Suprapubic skin (tissue), 4 donors: ENCODE measurements around the gene CLMP. TPM values are rescaled to one million over a fixed set of nuclear protein-coding genes. Genes with fewer than 3 reads are reported as not detected.
"Not testable (repeated sequence)": the region's sequence is repeated elsewhere in the genome, so short reads cannot be mapped to it uniquely, and the experiment has no call there.

Experiments
- DNase-seq, 2 donors: peaks; one replicate each; pipeline ENCODE4 v3.0.0-alpha.2; 2019; ENCODE audit warnings: low spot score in 2 of 2
- H3K27ac ChIP-seq: fragments of 200-600 bp; sonication (generic); one replicate; pipeline ENCODE4 v1.5.1; 2019
- H3K27me3 ChIP-seq: fragments of 200-600 bp; sonication (generic); one replicate; pipeline ENCODE4 v1.5.1; 2019
- H3K36me3 ChIP-seq: fragments of 200-600 bp; sonication (generic); one replicate; pipeline ENCODE4 v1.5.1; 2019
- H3K4me1 ChIP-seq: fragments of 200-600 bp; sonication (generic); one replicate; pipeline ENCODE4 v1.5.1; 2019
- H3K4me3 ChIP-seq: fragments of 200-600 bp; sonication (generic); one replicate; pipeline ENCODE4 v1.5.1; 2019; ENCODE audit warnings: mild to moderate bottlenecking
- H3K9me3 ChIP-seq: fragments of 200-600 bp; sonication (generic); one replicate; pipeline ENCODE4 v1.5.1; 2019
- CTCF ChIP-seq, 2 donors: fragments of 200-600 bp in 1 of 2; fragments of 450-650 bp in 1 of 2; sonication (generic) in 1 of 2; IDR thresholded peaks; one replicate each; pipeline ENCODE4 v1.5.1; 2016 to 2019; ENCODE audit warnings: antibody characterized with exemption in 2 of 2, mild to moderate bottlenecking in 1 of 2, moderate library complexity in 1 of 2
- EP300 ChIP-seq: sonication (generic); formaldehyde crosslinking; IDR thresholded peaks from one replicate; pipeline ENCODE4 v1.6.1; 2017; ENCODE audit warnings: antibody characterized with exemption
- POLR2A ChIP-seq, 2 donors: fragments of 450-650 bp; IDR thresholded peaks; one replicate each; pipeline ENCODE4 v1.6.1; 2017; ENCODE audit warnings: antibody characterized with exemption in 2 of 2, mild to moderate bottlenecking in 2 of 2, moderate library complexity in 2 of 2
- POLR2AphosphoS5 ChIP-seq, 3 donors: sonication (generic); formaldehyde crosslinking; IDR thresholded peaks; one replicate each; pipeline ENCODE4 v1.6.1; 2017; ENCODE audit warnings: antibody characterized with exemption in 3 of 3
- WGBS: methylation state at CpG from one replicate; pipeline ENCODE4 v1.1.5; 2018; 5-methylcytosine and 5-hydroxymethylcytosine counted together
- total RNA-seq, 4 donors: library from RNA; depleted of rRNA; stranded (reverse); fragments of >200 nt; gene quantifications; one replicate each; pipeline ENCODE4 v1.1.0, GENCODE V29; 2016

CLMP gene
- total RNA-seq, 4 donors from 2014 or later, result 17.5 to 26.9 (median 19.9) TPM

DNA sequence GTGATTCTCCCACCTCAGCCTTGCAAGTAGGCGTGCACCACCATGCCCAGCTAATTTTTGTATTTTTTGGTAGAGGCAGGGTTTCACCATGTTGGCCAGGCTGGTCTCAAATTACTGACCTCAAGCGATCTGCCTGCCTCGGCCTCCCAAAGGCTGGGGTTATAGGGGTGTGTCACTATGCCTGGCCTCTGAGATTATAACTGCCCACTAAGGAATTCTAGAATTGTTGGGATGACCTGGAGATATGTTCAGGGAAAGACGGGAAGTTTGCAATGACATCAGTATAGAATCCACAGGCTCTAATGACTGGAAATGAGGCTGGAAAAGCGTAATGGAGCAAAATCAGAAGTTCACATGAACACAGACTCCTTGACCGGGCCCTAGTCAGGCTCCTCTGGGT is 62.2 kb downstream of the CLMP start:
- 88% methylated on average over 6 of the region's 6 CpGs for WGBS
- H3K36me3 ChIP-seq, result no peaks in the 10 kb centered on the region

DNA sequence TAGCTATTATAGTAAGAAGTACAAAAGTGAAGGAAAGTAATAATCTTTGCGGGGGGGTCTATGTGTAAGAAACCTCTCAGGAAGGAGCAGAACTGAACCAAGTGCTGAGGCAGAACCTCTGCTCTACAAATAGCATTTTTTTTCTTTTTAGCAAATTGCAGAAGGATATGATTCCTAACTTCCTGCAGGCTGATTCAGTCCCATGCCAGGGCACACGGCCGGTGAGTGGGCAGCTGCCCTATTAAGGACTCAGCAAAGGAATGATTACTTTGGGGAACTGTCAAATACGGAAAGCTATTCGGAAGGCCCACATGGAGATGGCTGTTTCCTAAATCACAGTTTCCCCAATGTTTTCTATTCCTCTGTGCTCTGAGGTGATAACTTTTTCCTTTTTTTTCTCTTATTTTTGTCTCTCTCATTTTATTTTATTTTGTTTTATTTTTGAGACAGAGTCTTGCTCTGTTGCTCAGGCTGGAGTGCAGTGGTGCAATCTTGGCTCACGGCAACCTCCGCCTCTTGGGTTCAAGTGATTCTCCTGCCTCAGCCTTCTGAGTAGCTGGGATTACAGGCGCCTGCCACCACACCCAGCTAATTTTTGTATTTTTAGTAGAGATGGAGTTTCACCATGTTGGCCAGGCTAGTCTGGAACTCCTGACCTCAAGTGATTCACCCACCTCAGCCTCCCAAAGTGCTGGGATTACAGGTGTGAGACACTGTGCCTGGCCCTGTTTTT is 62.8 kb downstream of the CLMP start:
- DNase-seq, H3K4me1 ChIP-seq, H3K36me3 ChIP-seq, H3K27ac ChIP-seq, H3K27me3 ChIP-seq, H3K4me3 ChIP-seq, H3K9me3 ChIP-seq: not testable (repeated sequence)
- WGBS, result 76% methylated on average over 8 of the region's 8 CpGs

More for the DNA sequence above, 62.2 kb downstream of the CLMP start:
- Histone ChIP-seq H3K27ac (no peak overlapping the region), H3K27me3 (no peaks in the 10 kb centered on the region), H3K9me3 (no peaks in the 10 kb centered on the region), H3K4me3 (no peak overlapping the region), H3K4me1 (peaks cover under 1% of the 10 kb centered on the region)
- no peak for DNase-seq
- TF ChIP-seq EP300 (no peak), POLR2AphosphoS5 (IDR thresholded peaks at IDR 0.05) (no peak), CTCF (IDR thresholded peaks at IDR 0.05) (no peak), POLR2A (IDR thresholded peaks at IDR 0.05) (no peak)

GRCh38 chr11:123129920-123130319 is 65.1 kb downstream of the CLMP start:
- H3K4me1 ChIP-seq, result no peaks in the 10 kb centered on the region
- TF ChIP-seq POLR2A (IDR thresholded peaks at IDR 0.05), result no peak
- TF ChIP-seq EP300, result no peak
- TF ChIP-seq POLR2AphosphoS5 (IDR thresholded peaks at IDR 0.05), result no peak
- TF ChIP-seq CTCF (IDR thresholded peaks at IDR 0.05), result no peak
- 66% methylated on average over 3 of the region's 3 CpGs for WGBS
- no peaks in the 10 kb centered on the region for H3K27me3 ChIP-seq
- H3K9me3 ChIP-seq, result no peaks in the 10 kb centered on the region
- no peak overlapping the region for H3K4me3 ChIP-seq
- no peaks in the 10 kb centered on the region for H3K36me3 ChIP-seq
- H3K27ac ChIP-seq, result no peak overlapping the region
- DNase-seq, result no peak

- H3K27me3 ChIP-seq, result no peaks in the 10 kb centered on the region
- H3K4me1 ChIP-seq, result peaks cover 5% of the 10 kb centered on the region
- H3K4me3 ChIP-seq, result no peak overlapping the region
- TF ChIP-seq EP300 (no peak), POLR2A (IDR thresholded peaks at IDR 0.05) (no peak), CTCF (IDR thresholded peaks at IDR 0.05) (no peak), POLR2AphosphoS5 (IDR thresholded peaks at IDR 0.05) (no peak)
- no peaks in the 10 kb centered on the region for H3K36me3 ChIP-seq
- H3K9me3 ChIP-seq, result no peaks in the 10 kb centered on the region
- DNase-seq, result no peak
- WGBS, result 81% methylated on average over 3 of the region's 3 CpGs
- no peak overlapping the region for H3K27ac ChIP-seq
Observed at GRCh38 chr11:123125169-123125568, 69.9 kb downstream of the CLMP start.

- Histone ChIP-seq H3K4me1 (peaks cover 5% of the 10 kb centered on the region), H3K27me3 (no peaks in the 10 kb centered on the region), H3K27ac (peak overlapping the region; percentile 47), H3K36me3 (no peaks in the 10 kb centered on the region), H3K9me3 (no peaks in the 10 kb centered on the region), H3K4me3 (no peak overlapping the region)
- DNase-seq, result no peak
- no peak for TF ChIP-seq EP300
- TF ChIP-seq POLR2A (IDR thresholded peaks at IDR 0.05), result no peak
- TF ChIP-seq CTCF (IDR thresholded peaks at IDR 0.05), result no peak
- no peak for TF ChIP-seq POLR2AphosphoS5 (IDR thresholded peaks at IDR 0.05)
- WGBS, result 61% methylated on average over 7 of the region's 7 CpGs
Observed at GRCh38 chr11:123122852-123123251, 72.2 kb downstream of the CLMP start.

DNA sequence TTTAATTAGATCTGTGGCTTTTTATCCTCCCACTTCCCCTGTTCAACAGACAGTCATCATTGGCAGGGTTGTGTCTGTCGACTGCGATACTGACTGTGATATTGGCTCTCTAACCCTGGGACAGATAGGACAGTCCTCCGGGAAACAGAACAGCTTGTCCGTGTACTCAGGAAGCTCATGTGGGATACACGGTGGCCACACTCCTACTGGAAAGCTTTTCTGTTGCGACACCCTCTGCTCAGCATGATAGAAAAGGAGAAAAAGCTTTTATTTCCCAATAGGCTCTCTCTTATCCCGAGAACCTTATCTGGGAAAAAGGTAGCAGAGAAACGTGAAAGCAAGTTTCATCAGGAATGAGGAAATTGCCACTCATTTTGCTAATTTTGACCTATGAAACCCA is 72.7 kb downstream of the CLMP start:
- peak overlapping the region; percentile 47 for H3K27ac ChIP-seq
- WGBS, result 43% methylated on average over 8 of the region's 8 CpGs
- peak in 1 of 3 donors; percentile 45 for TF ChIP-seq POLR2AphosphoS5 (IDR thresholded peaks at IDR 0.05)
- no peak for TF ChIP-seq CTCF (IDR thresholded peaks at IDR 0.05)
- no peak for TF ChIP-seq POLR2A (IDR thresholded peaks at IDR 0.05)
- H3K4me1 ChIP-seq, result peaks cover 5% of the 10 kb centered on the region
- H3K27me3 ChIP-seq, result no peaks in the 10 kb centered on the region
- H3K36me3 ChIP-seq, result no peaks in the 10 kb centered on the region
- H3K4me3 ChIP-seq, result no peak overlapping the region
- H3K9me3 ChIP-seq, result no peaks in the 10 kb centered on the region
- no peak for DNase-seq
